Heart left ventricle (tissue), 13 donors: Measurements from ENCODE around the gene GATA5.

Experiments
- CTCF ChIP-seq, 12 donors: fragments of 200-600 bp; sonication (generic) in 4 of 12; IDR thresholded peaks; one replicate each; pipeline versions ENCODE4 v1.5.0 to v1.8.0; 2018 to 2022; ENCODE audit warnings: antibody characterized with exemption in 12 of 12, mild to moderate bottlenecking in 5 of 12
- POLR2A ChIP-seq, 2 donors: fragments of 450-650 bp; IDR thresholded peaks; one replicate each; pipeline ENCODE4 v1.6.1; 2017; ENCODE audit warnings: antibody characterized with exemption in 2 of 2, mild to moderate bottlenecking in 2 of 2, moderate library complexity in 2 of 2
- donor health status: ischemic (EF 13 %, LVEDD 7.1; RV severe dilation, severe dysfunction).
- donor health status: DM: no; HTN: yes; CAD: no.
- donor health status: DM: no; HTN: no; CAD: no.
- donor health status: ischemic (EF 25% LVEDD 6.9; RV normal size, moderate dysfunction).
- donor health status: ischemic (EF 25% LVEDD 5.7; RV mildly dilated, moderate dysfunction).
- donor health status: ischemic (EF 35%, LVEDD 5.7; RV mildly dilated, moderate dysfunction).
- donor health status: nonischemic (EF 11% LVEDD 7.7; RV severe dilation, severe dysfunction).
- donor health status: DM: yes; HTN: yes; CAD: no.
- donor health status: PGD.
- donor health status: ischemic (EF 29% LVEDD 5.4; RV normal size, mild dysfunction).
- donor health status: nonischemic (EF 23%, LVEDD 6.1; RV moderate dilation, normal function).

- TF ChIP-seq CTCF (IDR thresholded peaks at IDR 0.05): no peak
- TF ChIP-seq POLR2A (IDR thresholded peaks at IDR 0.05): no peak
Measured at GRCh38 chr20:62502496-62503095, 26.8 kb upstream of the GATA5 start.
